GM12878 (cell line): ENCODE data around the gene KNSTRN. TPM values are rescaled to one million over a fixed set of nuclear protein-coding genes. Genes with fewer than 3 reads are reported as not detected.

Experiments
- ATAC-seq: fragments of 200-7000 bp; cut with Tn5 transposase; 3 replicates; pipeline ENCODE4 v1.9.1; 2020; ENCODE audit warnings: mild to moderate bottlenecking, moderate library complexity
- BruUV-seq: library from RNA; stranded (reverse); fragments of 400-500 nt; replicated peaks from 2 replicates; lab custom pipeline; 2021; lab: Mats Ljungman, UMichigan
- CTCF ChIA-PET: fragments of 300-600 bp; sonication (Branson Sonifier 250); formaldehyde crosslinking; extraction: SDS; loops from one replicate; lab custom pipeline; 2021; ENCODE audit warnings: inconsistent platforms; lab: Yijun Ruan, JAX
- POLR2A ChIA-PET: fragments of 350-600 bp; formaldehyde crosslinking; extraction: SDS; loops from one replicate; lab custom pipeline; 2021; ENCODE audit warnings: inconsistent platforms; lab: Charles Lee
- RAD21 ChIA-PET: fragments of 300-600 bp; sonication (Branson Sonifier 250); formaldehyde crosslinking; loops from one replicate; lab custom pipeline; 2023; ENCODE audit warnings: antibody characterized with exemption; ENCODE audit not compliant: unreplicated experiment; lab: Charles Lee
- SMC1A ChIA-PET: fragments of 300-600 bp; sonication (Branson Sonifier 250); formaldehyde crosslinking; loops from one replicate; lab custom pipeline; 2023; ENCODE audit not compliant: unreplicated experiment, uncharacterized antibody; lab: Charles Lee
- DNase-seq: peaks from one replicate; pipeline ENCODE4 v3.0.0-alpha.2; 2011; ENCODE audit warnings: low read depth, low spot score
- FAIRE-seq: peaks from 3 replicates; lab custom pipeline; 2011; peaks lifted over from hg19 to GRCh38; lab: Jason Lieb, UNC
- H2AFZ ChIP-seq: 2 replicates; pipeline ENCODE4 v1.6.0; 2011; ENCODE audit warnings: low read depth, low read length, control low read depth; ENCODE audit not compliant: control insufficient read depth
- H3K27ac ChIP-seq: 2 replicates; pipeline ENCODE4 v1.5.1; 2011; ENCODE audit warnings: control low read depth; ENCODE audit not compliant: control insufficient read depth, insufficient read depth
- H3K27me3 ChIP-seq, 2 experiments: replicated peaks in 1 of 2; 2 replicates each; pipeline versions ENCODE4 v1.6.0 to v1.6.1; 2011; ENCODE audit warnings: low read length in 1 of 2; ENCODE audit not compliant: control insufficient read depth in 2 of 2, insufficient read depth in 2 of 2
- H3K36me3 ChIP-seq, 2 experiments: 2 replicates each; pipeline ENCODE4 v1.5.1; 2011; ENCODE audit warnings: low read length in 1 of 2; ENCODE audit not compliant: control insufficient read depth in 2 of 2, insufficient read depth in 2 of 2
- H3K4me1 ChIP-seq: 2 replicates; pipeline ENCODE4 v1.6.1; 2011; ENCODE audit warnings: mild to moderate bottlenecking, low read length, moderate library complexity, mixed read lengths; ENCODE audit not compliant: control insufficient read depth, insufficient read depth
- H3K4me2 ChIP-seq: 2 replicates; pipeline ENCODE4 v1.6.0; 2011; ENCODE audit warnings: control low read depth; ENCODE audit not compliant: control insufficient read depth, insufficient read depth
- H3K4me3 ChIP-seq: fragments of 200-600 bp; sonication (generic); 2 replicates; pipeline ENCODE4 v1.5.1; 2016
- H3K79me2 ChIP-seq: 2 replicates; pipeline ENCODE4 v1.6.0; 2011; ENCODE audit warnings: low read length; ENCODE audit not compliant: control insufficient read depth, insufficient read depth
- H3K9ac ChIP-seq: 2 replicates; pipeline ENCODE4 v1.8.0; 2011; ENCODE audit warnings: low read length, control low read depth, mixed read lengths; ENCODE audit not compliant: control insufficient read depth, insufficient read depth
- H3K9me3 ChIP-seq: replicated peaks from 3 replicates; pipeline ENCODE4 v1.5.1; 2011; ENCODE audit warnings: mild to moderate bottlenecking, low read length; ENCODE audit not compliant: control insufficient read depth, insufficient read depth
- H4K20me1 ChIP-seq: 2 replicates; pipeline ENCODE4 v1.6.0; 2011; ENCODE audit not compliant: control insufficient read depth, insufficient read depth
- ASH2L ChIP-seq: fragments of 300-600, 200-600 bp; sonication (generic); IDR thresholded peaks from 2 replicates; pipeline ENCODE4 v1.6.1; 2017; ENCODE audit warnings: low read depth, mild to moderate bottlenecking, borderline replicate concordance
- CBFB ChIP-seq: IDR thresholded peaks from 2 replicates; pipeline ENCODE4 v1.6.1; 2016; ENCODE audit warnings: antibody characterized with exemption, low read depth
- E2F4 ChIP-seq: IDR thresholded peaks from 2 replicates; pipeline ENCODE4 v1.6.1; 2012; ENCODE audit warnings: low read depth, low read length, improper control_type of control experiment
- E2F8 ChIP-seq: fragments of 450-650 bp; IDR thresholded peaks from 2 replicates; pipeline ENCODE4 v1.6.1; 2018; ENCODE audit warnings: mild to moderate bottlenecking, low read depth, moderate library complexity; ENCODE audit not compliant: partially characterized antibody
- EGR1 ChIP-seq, 2 experiments: IDR thresholded peaks; 1 replicate in 1 of 2; 2 replicates in 1 of 2; pipeline ENCODE4 v1.6.1; 2011 to 2012; ENCODE audit warnings: low read depth in 2 of 2, low read length in 2 of 2, borderline replicate concordance in 1 of 2, mild to moderate bottlenecking in 1 of 2, moderate library complexity in 1 of 2
- ESRRA ChIP-seq: IDR thresholded peaks from 2 replicates; pipeline ENCODE4 v1.6.1; 2012; ENCODE audit warnings: mild to moderate bottlenecking, low read length, improper control_type of control experiment
- ETV6 ChIP-seq, 2 experiments: fragments of 450-650 bp in 1 of 2; IDR thresholded peaks in 1 of 2; conservative IDR thresholded peaks in 1 of 2; 2 replicates each; pipeline ENCODE4 v1.6.1; 2014; ENCODE audit warnings: antibody characterized with exemption in 1 of 2, borderline replicate concordance in 1 of 2, low read depth in 1 of 2, mild to moderate bottlenecking in 1 of 2, moderate library complexity in 1 of 2
- IKZF2 ChIP-seq, 2 experiments: fragments of 450-650 bp; IDR thresholded peaks; 2 replicates each; pipeline ENCODE4 v1.6.1; 2017; ENCODE audit warnings: mild to moderate bottlenecking in 2 of 2, moderate library complexity in 2 of 2
- KLF5 ChIP-seq: fragments of 450-650 bp; IDR thresholded peaks from 2 replicates; pipeline ENCODE4 v1.6.1; 2014; ENCODE audit warnings: mild to moderate bottlenecking; ENCODE audit not compliant: partially characterized antibody
- LARP7 ChIP-seq: fragments of 450-650 bp; IDR thresholded peaks from 2 replicates; pipeline ENCODE4 v1.6.1; 2017; ENCODE audit warnings: mild to moderate bottlenecking
- NKRF ChIP-seq: fragments of 450-650 bp; conservative IDR thresholded peaks from 2 replicates; pipeline ENCODE4 v1.6.1; 2017; ENCODE audit warnings: mild to moderate bottlenecking, moderate library complexity
- PML ChIP-seq: IDR thresholded peaks from 2 replicates; pipeline ENCODE4 v1.6.1; 2012; ENCODE audit warnings: low read length, inconsistent platforms
- SUZ12 ChIP-seq: fragments of 200-600 bp; sonication (generic); IDR thresholded peaks from one replicate; pipeline ENCODE4 v1.6.1; 2018; ENCODE audit warnings: antibody characterized with exemption, mild to moderate bottlenecking; ENCODE audit not compliant: unreplicated experiment
- TAF1 ChIP-seq: IDR thresholded peaks from 2 replicates; pipeline ENCODE4 v1.6.1; 2011; ENCODE audit warnings: mild to moderate bottlenecking, low read depth, low read length, borderline replicate concordance
- TBL1XR1 ChIP-seq: IDR thresholded peaks from 2 replicates; pipeline ENCODE4 v1.6.1; 2012; ENCODE audit warnings: low read depth, low read length, improper control_type of control experiment
- ZBED1 ChIP-seq: IDR thresholded peaks from 2 replicates; pipeline ENCODE4 v1.6.1; 2016; ENCODE audit warnings: borderline replicate concordance
- ZNF24 ChIP-seq: fragments of 450-650 bp; IDR thresholded peaks from 2 replicates; pipeline ENCODE4 v1.6.1; 2017; ENCODE audit warnings: antibody characterized with exemption, mild to moderate bottlenecking
- WGBS: methylation state at CpG from one replicate; pipeline ENCODE4 v1.1.6; 2016; ENCODE audit warnings: low lambda C conversion rate; ENCODE audit not compliant: insufficient replicate concordance, insufficient coverage; ENCODE audit errors: missing lambda C conversion rate; 5-methylcytosine and 5-hydroxymethylcytosine counted together
- in situ Hi-C: fragments of 300-500 bp; cut with MboI; formaldehyde crosslinking; loops from 9 replicates; pipeline ENCODE4 v1.14.3; 2018; ENCODE audit warnings: mixed read lengths
- intact Hi-C: fragments of 100-400 bp; cut with micrococcal nuclease; formaldehyde crosslinking; loops from one replicate; pipeline ENCODE4 v1.14.2; 2022; ENCODE audit not compliant: unreplicated experiment
- polyA plus RNA-seq, 11 experiments: library from polyadenylated mRNA; depleted of rRNA in 4 of 11; unstranded in 6 of 11; stranded (reverse) in 5 of 11; fragments of >200 nt; fragmentation: Nextera tagmentation in 4 of 11; fragmentation: Illumina TruSeq in 1 of 11; extraction: Ambion mirVana in 4 of 11; extraction: Trizol in 1 of 11; gene quantifications; 1 replicate in 1 of 11; 2 replicates in 10 of 11; pipeline versions ENCODE4 v1.2.1 to v1.2.3, GENCODE V29; 2011 to 2016; ENCODE audit warnings: inconsistent platforms in 2 of 11, missing spikeins in 2 of 11, low read depth in 1 of 11
- total RNA-seq, 4 experiments: library from RNA; depleted of rRNA in 3 of 4; stranded (reverse); fragments of >200 nt in 3 of 4; fragmentation: Illumina TruSeq in 1 of 4; extraction: Trizol in 1 of 4; gene quantifications; 2 replicates each; pipeline versions ENCODE4 v1.2.1 to v1.2.3, GENCODE V29; 2013 to 2021

KNSTRN gene
- total and polyA plus RNA-seq, 10 of the 15 experiments (the other 5 are each of a cell fraction or from before 2014, with no cell fraction given), result 30.3 to 72.1 (median 47.1) TPM

GRCh38 chr15:40361640-40362039 lies 20.9 kb upstream of the KNSTRN start:
- BruUV-seq, result no TSS peak

More at GRCh38 chr15:40361640-40362039, 20.9 kb upstream of the KNSTRN start:
- no peak for FAIRE-seq
- Histone ChIP-seq H3K4me2 (no peak overlapping the region), H3K9ac (no peak overlapping the region), H3K27ac (no peak overlapping the region)
- in situ Hi-C loops, result no loop called here
- TF ChIP-seq ZNF24 (no peak), PML (no peak), ZBED1 (no peak), EGR1 (IDR thresholded peaks at IDR 0.05; ENCODE audit: borderline replicate concordance in 1 of 2, low read depth in 2 of 2, low read length in 2 of 2) (no peak), NKRF (no peak), LARP7 (no peak), TBL1XR1 (no peak), CBFB (no peak), KLF5 (no peak), E2F8 (no peak), E2F4 (no peak), ASH2L (no peak), IKZF2 (IDR thresholded peaks at IDR 0.05) (no peak), ESRRA (no peak), TAF1 (no peak), ETV6 (conservative IDR thresholded peaks at IDR 0.05 in 1 of 2, IDR thresholded peaks at IDR 0.05 in 1 of 2; ENCODE audit: borderline replicate concordance in 1 of 2, low read depth in 1 of 2) (no peak), SUZ12 (no peak)
- TF ChIP-seq, all 136 proteins: peak for 0
- H3K27me3 ChIP-seq, result peaks cover 0 to 4% of the 10 kb centered on the region in 2 experiments; a peak in 3 of 4 replicates
- DNase-seq, result no peak
- ATAC-seq, result no peak
- no peak overlapping the region for H2AFZ ChIP-seq
- RAD21 ChIA-PET, result interaction anchor here (0.6 kb wide), 1 partner anchor 48 kb away, joined by 3 read pairs; no protein-coding TSS in a partner anchor
- no peaks in the 10 kb centered on the region for H3K36me3 ChIP-seq
- H3K79me2 ChIP-seq, result no peaks in the 10 kb centered on the region
- no peak overlapping the region for H3K4me3 ChIP-seq
- CTCF ChIA-PET, result interaction anchor here (0.8 kb wide), 1 partner anchor 45 kb away, joined by 3 read pairs; no protein-coding TSS in a partner anchor
- SMC1A ChIA-PET, result no interaction called here
- intact Hi-C loops, result no loop called here
- no peaks in the 10 kb centered on the region for H3K9me3 ChIP-seq
- POLR2A ChIA-PET, result no interaction called here
- WGBS, result 82% methylated on average over 2 of the region's 2 CpGs
- no peaks in the 10 kb centered on the region for H4K20me1 ChIP-seq
- peaks cover 5% of the 10 kb centered on the region; the same call in 1 of the 2 replicates for H3K4me1 ChIP-seq
